ENCODE results near the gene PLPPR5.

PLPPR5 gene

GRCh38 chr1:98967122-98967521 lies 37.5 kb downstream of the PLPPR5 start:
- DNase-seq = no peak

- no peak for DNase-seq
Measured at GRCh38 chr1:98965394-98965793, 39.3 kb downstream of the PLPPR5 start.

DNA sequence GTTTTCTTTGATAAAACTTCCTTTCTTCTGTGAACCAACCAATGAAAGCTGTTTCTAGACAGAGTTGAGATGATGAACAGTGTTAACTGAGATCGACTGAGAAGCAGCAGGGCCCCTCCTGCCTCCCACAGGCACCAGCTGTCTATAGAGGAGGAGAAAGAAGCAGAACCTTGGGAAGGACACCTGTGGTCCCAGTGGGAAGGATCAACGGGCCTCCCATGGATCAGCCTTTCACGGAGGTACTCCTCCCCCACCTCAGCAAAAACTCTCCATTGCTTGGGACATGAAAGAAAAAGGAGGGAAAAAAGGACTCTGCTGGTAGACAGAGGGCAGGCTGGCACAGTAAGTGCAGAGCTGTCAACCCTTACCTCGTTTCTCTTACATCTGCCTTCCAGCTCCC lies 40.5 kb downstream of the PLPPR5 start:
- no peak for DNase-seq

GRCh38 chr1:98963064-98963758 lies 41.5 kb downstream of the PLPPR5 start:
- no peak for DNase-seq

DNA sequence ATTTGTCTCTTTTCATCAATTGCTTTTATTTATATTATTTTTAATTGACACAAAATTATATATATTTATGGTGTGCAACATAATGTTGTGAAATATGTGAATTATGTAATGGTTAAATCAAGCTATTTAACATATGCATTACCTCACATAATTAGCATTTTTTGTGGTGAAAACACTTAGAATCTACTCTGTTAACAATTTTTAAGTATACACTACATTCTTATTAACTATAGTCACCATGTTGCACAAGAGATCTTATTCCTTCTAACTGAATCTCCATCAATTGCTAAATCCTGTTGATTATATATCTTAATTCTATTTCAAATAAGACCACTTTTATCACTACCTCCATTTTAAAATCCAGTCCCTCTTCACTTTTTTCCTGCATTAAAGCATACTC lies 42.5 kb downstream of the PLPPR5 start:
- no peak for DNase-seq

DNA sequence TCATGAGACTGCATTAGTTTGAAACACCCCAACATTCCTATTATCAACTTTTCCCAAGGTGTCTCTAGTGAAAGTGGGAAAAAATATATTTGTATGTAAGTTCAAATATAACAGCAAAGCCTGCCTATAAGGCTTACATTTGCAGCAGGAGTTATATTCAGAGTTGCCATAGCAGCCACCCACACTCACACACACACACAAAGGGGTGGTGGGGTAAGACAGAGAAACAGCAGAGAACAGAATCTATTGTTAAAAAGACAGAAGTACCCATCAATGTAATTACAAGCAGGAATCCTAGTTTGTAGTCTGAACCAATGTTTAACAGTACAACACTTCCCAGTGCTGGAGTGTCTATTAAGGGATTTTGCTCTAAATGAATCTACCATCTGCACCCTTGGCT lies 55.0 kb downstream of the PLPPR5 start:
- no peak for DNase-seq

- no peak for DNase-seq
Measured at GRCh38 chr1:98949166-98949565, 55.5 kb downstream of the PLPPR5 start.

GRCh38 chr1:98947071-98947470 lies 57.6 kb downstream of the PLPPR5 start:
- no peak for DNase-seq

DNA sequence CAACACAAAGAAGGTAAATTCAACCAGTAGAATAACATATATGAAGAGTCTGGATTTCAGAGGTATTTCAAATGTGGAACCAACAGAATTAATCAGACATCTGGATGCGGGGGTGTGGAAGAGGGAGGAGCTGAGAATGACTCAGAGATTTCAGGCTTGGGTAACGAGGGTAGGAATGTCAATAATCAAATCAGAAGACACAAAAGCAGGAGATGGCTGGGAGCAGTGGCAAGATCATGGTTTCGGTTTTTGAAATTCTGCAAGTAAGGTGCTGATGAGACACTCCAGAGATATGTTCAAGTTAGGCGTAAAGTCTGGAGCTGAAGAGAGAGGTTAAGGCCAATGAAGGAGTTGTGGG lies 64.0 kb downstream of the PLPPR5 start:
- no peak for DNase-seq

GRCh38 chr1:98940069-98940721 lies 64.5 kb downstream of the PLPPR5 start:
- peak in 1 of 2 donors; percentile 4 for DNase-seq

- no peak for DNase-seq
Measured at GRCh38 chr1:98939471-98939870, 65.2 kb downstream of the PLPPR5 start.

DNA sequence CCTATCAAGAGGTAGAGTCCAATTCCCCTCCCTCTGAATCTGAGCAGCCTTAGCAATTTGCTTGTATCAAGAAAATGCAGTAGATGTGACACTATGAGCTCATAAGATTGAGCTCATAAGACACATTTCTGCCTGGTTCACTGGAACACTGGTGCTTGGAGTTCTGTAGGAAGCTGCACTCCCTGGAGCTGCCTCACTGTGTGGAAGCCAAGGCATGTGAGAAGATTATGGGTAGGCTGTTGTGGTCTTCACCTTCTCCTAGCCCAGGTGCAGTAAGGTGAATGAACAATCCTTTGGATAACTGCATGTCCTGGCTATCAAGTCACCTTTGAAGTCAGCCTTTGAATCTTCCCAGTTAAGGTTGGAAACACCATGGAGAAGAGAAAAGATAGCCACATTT lies 67.3 kb downstream of the PLPPR5 start:
- DNase-seq = no peak

DNA sequence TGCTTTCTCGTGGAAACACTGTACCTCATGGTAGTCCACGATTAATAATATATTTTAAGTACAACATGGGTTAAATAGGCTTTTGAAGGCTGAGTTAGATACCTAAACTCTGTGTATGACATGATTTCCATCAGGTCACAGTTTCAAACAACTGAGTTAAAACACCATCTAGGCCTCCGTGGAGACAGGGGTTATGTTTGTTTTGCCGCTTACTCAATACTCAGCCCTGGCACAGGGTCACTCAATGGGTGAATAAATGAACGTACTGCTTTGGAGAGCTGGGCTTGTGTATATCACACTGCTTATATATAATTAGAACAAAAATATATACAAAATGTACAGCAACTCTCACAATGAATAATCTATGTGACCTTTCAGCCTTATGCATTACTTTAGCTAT lies 72.5 kb downstream of the PLPPR5 start:
- DNase-seq = no peak

DNA sequence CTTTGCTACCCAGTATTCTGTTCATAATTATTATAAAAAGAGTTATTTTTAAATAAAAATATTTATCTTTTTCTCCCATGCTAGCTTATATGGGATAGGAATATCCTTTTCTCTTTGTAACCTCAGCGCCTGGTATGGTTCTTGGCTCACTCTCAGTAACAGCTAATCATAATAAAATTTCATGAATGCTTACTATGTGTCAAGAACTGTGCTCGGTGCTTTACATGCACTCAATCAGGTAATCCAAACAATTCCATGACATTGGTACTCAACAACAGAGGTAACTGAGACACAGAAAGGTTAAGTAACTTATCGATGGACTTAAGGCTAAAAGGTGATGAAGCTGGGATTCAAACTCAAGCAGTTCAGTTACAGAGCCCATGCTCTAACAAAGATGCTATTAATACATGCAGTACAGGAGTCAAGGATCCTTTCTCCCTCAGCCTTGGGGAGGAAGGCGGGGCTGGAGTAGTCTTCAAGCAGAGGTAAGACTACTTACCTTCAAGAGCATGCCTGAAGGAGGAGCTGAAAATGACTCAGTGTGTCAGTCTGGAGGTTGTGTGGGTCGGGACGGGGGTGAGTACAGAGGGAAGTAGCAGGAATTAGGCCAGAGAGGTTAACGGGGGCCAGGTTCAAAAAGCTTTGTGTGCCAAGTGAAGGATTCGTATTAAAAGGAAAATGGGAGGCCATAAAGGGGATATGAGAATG lies 73.4 kb downstream of the PLPPR5 start:
- no peak for DNase-seq

- no peak for DNase-seq
Measured at GRCh38 chr1:98929437-98929836, 75.2 kb downstream of the PLPPR5 start.

DNA sequence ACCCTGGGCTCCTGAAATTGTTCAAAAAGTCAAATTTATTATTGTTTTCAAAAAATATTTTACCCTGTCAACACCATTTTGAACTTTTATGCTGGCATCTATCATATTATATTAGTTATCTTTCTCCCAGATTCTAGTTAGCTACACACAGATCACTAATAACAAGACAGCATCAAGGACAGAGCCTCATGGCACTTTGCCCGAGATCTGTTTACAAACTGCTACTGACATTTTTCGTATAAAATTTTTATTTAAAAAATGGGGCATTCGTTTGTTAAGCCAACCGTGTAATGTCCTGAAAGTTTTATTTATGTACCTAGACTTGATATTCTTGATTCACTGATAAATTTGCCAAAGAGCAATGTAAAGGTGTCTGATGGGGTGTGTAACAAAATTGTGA lies 78.1 kb downstream of the PLPPR5 start:
- no peak for DNase-seq

DNA sequence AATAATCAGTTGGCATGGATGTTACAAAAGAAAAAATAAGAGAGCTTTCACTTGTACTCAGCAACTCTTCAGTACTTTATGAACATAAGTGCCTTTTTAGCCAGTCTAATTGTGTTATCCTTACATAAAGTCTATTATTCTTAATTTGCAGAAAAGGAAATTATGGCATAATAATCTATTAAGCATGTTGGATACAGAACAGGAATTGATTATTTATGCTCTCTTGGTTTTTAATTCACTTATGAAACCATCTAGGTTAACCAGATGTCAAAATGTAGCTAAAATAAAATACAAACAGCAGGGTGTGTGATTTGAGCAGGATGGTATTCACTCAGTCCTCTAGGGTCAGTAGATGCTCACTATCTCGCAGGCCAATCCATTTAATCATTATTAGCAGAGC lies 79.7 kb downstream of the PLPPR5 start:
- DNase-seq = no peak

DNA sequence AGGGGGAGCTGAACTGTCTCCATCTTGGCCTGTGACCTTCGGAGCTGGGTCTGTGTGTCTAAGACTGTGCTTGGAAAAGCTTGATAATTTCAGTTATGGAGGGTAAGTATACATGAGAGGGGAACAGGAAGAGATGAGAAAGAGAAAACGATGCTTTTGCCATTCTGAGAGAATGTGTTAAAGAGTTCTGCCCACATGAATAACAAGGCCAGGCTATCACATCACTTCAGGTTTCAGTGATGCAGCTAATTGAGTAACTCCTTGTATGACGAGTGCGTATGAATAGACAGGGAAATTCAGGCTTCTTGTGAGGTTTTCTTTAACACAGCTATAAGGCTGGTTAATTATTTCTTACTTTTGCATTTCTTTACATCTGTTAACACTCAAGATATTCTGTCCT lies 81.0 kb downstream of the PLPPR5 start:
- no peak for DNase-seq

GRCh38 chr1:98921817-98922216 lies 82.8 kb downstream of the PLPPR5 start:
- DNase-seq = no peak

GRCh38 chr1:98920441-98921110 lies 84.1 kb downstream of the PLPPR5 start:
- DNase-seq = no peak

DNA sequence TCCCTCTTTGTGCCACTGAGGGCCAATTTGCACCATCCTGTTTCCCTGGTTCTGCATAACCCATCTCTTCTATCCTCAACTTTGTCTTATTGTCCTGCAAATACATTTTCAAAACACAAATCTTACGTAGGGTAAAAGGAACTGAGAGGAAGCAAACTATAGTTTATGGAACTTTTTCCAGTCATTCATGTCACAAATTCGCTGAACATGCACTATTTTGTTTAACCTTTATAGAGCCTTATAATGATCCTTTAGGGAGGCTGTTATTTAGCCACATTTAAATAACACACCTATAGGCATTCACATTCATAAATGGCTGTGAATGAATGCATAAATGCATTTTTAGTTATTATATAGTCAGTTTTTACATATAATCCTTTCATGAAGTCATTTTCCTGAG lies 85.0 kb downstream of the PLPPR5 start:
- no peak for DNase-seq

DNA sequence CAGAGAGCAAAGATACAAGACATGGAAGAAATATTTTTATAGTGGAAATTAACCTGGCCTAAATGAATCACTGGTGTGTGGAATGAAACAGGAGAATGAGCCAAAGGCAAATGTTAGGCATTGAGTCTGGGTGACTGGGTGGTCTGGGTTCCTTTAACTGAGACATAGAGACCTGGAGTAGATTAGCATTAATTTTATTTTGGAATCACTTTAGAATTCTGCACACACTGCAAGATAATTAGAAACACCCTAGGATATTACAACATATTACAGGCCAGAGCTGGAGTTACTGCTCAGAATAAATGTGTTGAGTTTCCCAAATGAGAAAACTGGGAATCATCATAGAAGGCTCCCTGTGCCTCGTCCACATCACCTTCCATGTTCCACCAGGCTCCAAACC lies 85.5 kb downstream of the PLPPR5 start:
- DNase-seq = no peak

GRCh38 chr1:98914547-98914946 lies 90.1 kb downstream of the PLPPR5 start:
- DNase-seq = no peak

GRCh38 chr1:98910827-98911226 lies 93.8 kb downstream of the PLPPR5 start:
- no peak for DNase-seq

All from CD4-positive, alpha-beta T cell treated with Interleukin-4 for 1 hour (primary cell).